GM19397 (cell line): ENCODE measurements around the gene ALDH4A1.

Source experiments
- ATAC-seq: cut with Tn5 transposase; IDR thresholded peaks from one replicate; pipeline ENCODE4 v1.9.1; 2021; ENCODE audit warnings: mild to moderate bottlenecking, moderate library complexity; ENCODE audit not compliant: unreplicated experiment

The ALDH4A1 gene

DNA sequence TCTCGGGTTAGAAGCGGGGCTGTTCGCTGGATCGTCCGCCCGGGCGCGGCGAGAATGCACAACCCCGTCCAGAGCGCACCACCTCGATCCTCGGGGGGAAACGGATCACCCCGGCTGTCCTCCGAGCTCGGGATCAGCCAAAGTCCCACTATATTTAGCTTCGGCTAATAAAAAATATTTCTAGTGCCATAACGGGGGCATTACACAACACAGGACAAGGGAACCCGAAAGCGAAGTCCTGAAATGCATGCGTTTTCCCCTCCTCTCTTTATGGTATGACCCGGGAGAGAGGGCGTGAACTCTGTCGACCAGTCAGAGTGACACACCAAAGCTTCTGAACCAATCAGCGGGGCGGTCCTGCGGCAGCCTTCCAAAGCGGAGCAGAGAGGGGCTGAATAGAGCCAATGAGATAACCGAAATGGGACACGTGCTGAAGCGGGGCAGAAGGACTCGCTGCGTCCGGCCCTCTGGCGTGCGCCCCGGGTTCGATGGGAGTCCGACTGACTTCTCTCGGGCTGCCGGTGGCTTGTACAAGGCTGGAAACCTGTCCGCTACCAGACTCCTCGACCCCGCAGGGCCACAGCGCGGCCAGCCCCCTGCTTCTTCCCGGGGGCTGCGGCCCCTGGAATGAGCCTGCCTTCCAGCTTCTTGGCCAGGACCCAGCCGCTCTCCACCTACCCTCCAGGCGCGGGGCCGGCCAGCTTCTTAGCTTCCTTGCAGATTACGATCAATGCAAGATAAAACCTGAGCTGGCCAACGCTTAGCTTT, at the start of gene ALDH4A1:
TSS of gene ALDH4A1 (minus strand) at position 33 of the 768 bp plus-strand sequence. CDS start at position 1, 32 bp downstream.
- ATAC-seq, result peak; percentile 90

GRCh38 chr1:18951818-18952391, 49.5 kb upstream of the ALDH4A1 start:
- ATAC-seq, result no peak

DNA sequence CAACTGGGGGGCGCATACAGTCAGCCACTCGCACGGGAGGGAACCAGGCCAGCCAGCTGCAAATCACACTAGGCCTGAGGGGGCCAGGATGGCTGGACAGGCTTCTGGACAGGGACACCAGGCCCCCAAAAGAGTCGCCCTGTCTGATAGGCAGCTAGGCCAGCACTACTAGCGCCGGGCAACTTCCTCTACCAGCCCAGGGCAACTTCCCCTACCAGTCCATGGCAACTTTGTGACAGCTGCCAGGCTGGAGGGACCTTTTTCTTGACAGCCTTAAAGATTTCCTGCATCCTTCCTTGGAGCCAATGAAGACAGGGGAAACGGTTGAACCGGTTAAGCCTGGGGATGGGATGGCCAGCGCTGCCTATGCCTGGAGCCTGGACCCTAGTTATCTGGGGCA, 49.1 kb upstream of the ALDH4A1 start:
- no peak for ATAC-seq

DNA sequence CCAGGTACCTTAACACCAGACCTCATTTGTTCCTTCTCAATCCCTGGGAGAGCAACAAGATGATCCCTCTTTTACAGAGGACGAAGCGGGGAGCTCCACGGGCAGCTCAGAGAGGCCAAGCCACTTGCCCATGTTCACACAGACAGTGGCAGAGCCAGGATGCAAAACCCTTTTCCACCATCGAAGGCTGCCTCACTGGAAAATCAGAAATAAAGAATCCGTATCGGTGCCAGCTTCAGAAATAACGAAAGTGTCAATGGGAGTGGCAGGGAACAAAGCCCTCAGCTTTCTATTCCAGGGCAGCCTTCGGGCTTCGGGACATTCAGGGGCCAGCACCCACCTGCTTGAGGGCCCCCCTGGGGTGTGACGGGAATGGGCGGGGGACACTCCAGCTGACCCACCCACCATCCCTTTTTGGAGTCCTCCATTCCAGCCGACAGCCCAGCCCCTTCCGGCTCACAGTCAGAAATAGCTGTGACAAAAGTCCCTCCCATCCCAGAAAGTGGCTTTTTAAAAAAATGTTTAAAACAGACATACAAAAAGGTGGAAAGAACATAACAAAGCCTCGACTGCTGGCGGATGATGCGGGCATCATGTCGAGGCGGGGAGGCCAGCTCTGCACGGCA, 48.2 kb upstream of the ALDH4A1 start:
- ATAC-seq, result no peak

GRCh38 chr1:18949686-18950400, 47.5 kb upstream of the ALDH4A1 start:
- no peak for ATAC-seq

DNA sequence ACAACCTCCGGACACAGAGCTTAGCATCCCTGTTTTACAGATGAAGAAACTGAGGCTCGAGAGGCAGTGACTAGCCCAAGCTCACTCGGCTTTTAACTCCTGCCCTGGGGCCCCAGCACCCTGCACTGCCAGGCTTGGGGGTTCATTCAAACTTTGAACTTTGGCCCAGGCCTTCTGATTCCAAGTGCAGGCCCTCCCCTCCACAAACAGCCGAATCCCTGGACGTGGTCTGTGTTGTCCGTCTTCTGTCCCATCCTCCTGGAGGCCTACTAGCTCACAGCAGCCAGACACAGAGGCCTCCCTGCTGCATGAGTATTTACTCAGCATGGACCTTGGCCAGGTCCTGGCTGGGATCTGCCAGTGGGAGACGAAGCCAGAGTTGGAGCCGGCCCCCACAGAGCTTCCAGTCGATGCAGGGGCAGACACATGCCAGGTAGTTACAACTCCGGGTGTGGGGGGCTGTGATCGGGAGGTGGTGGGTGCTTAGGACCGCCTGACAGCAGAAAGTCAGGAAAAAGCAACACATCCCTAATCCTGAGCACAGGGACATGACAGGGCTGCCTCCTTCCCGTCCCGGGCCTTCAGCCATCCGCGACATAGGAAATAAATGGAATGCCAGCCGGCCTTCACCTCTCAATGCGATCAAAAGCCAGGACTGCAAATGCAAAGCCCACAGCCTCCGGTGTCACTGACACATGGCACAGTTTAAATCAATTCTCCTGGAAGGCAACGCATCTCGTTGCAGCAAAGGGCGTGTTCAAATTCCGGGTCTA, 46.7 kb upstream of the ALDH4A1 start:
- ATAC-seq, result no peak

DNA sequence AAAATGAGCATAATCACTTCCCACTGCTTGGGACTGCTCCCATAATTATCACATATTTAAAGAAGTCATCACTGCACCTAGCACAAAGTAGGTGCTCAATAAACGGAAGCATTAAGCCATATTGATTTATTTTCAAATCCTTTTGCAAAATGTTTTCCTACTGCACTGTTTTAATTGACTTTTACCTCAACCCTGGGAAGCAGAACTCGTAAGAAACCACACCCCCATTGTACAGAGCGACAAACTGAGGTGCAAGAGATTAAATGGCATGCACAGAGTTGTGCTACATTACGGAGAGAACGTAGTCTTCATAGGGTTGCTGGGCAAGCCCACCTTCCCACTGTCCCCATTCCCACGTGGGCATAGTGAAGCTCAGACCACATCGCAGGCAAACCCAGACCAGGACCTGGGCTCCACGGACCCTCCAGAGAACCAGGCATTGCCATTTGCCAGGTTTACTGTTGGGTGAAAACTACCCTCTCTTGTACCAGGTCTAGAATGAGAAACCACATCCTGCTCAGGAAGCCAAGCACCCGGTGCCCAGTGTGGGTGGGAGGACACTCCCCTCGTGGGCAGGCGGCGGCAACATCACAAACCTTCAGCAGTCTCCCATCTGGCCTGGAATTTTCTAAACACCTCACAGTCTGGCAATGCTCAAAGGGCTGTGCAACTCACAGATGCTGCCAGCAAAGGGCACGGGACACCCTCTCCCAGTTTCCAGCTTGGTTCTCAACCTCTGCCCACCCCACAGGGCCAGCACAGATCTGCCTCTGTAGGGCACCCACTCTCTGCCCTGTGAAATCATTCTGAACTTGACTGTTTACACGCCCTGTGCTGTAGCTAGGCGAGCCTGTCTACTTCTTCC, 45.9 kb upstream of the ALDH4A1 start:
- ATAC-seq, result no peak

DNA sequence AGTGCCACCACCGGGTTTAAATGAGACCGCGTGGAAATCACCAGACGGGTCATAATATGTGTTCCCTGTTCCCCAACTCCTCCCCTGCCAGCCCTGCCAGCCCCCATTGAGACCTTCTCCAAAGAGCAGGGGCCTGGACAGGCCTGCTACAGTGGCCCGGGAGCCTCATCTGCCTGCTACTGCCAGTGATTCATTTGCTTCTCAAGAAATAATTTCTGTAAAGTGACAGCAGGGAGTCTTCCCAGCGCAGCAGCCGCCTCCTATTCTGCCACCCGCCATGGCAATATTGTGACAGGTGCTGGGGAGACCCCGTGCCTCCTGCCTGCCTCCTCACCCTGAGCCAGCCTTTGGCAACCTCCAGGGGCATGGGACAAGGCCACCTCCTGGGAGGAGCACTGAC, 45.2 kb upstream of the ALDH4A1 start:
- no peak for ATAC-seq

- ATAC-seq, result no peak
Measured at GRCh38 chr1:18946550-18947381, 44.4 kb upstream of the ALDH4A1 start.

DNA sequence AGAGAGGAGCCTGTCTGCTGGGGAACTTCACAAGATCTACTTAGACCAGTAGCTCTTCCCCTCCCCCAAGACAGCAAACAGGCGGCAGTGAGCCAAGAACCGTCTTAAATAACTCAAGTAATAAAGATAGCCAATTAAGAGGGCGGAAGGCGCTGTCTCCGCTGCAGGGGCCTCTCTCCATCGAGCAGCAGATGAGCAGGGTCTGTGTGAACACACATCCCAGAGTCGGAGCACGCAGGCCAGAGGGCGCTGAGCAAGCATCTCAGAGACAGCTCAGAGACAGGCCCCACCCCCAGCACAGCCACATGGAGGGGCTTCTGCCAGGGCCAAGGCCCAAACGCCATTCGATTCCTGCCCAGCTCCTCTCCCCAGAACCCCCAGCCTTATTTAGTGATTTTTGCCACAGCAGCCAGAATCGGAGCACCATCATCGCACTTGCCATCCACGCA, 43.1 kb upstream of the ALDH4A1 start:
- no peak for ATAC-seq

DNA sequence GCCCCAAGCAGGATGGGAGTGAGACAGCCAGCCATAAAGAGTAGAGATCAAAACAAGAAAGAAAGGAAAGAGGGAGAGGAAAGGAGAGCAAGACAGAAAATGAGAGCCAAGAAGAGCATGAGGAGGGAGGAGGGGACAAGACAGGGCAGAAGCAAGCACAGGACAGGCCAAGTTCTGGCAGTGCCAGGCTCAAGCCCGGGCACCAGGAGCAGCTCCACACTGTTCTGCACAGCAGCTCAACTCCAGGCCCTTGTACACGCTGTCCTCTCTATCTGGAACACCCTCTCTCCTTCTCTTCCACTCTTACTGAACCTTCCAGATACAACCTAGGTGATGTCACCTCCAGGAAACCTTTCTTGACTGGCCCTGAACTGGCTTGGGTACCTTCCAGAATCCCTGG, 42.5 kb upstream of the ALDH4A1 start:
- no peak for ATAC-seq

DNA sequence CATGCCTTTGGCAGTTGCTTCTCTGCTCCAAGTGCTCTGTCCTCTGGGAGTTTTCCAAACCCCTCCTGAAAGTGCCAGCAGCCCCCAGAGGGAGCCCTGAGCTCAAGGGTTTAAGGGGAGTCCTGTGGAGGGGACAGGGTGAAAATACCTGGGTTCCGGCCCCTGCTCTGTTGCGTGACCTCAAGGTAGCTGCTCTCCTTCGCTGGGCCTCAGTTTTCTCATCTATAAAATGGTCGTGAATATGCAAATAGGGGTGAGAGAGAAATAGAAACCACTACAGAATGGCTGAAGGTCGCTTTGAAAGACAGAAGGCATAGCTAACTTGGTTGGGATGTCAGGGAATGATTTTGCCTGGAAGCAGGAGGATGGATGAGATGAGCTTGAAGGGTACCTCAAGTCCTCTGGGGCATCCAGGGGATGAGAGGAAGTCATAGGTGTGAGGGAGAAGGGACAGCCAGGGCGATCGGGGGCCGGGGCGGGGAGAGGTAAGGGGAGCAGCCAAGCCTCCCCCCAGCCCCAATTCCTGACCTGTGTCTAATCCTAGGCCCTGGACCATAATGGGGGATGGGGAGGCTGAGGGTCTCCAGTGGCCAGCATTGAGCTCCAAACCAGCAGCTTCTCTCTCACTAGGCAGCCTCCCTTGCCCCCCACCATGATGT, 41.7 kb upstream of the ALDH4A1 start:
- ATAC-seq, result no peak

GRCh38 chr1:18943162-18943561, 40.8 kb upstream of the ALDH4A1 start:
- ATAC-seq, result no peak

GRCh38 chr1:18942340-18942739, 40.0 kb upstream of the ALDH4A1 start:
- no peak for ATAC-seq

DNA sequence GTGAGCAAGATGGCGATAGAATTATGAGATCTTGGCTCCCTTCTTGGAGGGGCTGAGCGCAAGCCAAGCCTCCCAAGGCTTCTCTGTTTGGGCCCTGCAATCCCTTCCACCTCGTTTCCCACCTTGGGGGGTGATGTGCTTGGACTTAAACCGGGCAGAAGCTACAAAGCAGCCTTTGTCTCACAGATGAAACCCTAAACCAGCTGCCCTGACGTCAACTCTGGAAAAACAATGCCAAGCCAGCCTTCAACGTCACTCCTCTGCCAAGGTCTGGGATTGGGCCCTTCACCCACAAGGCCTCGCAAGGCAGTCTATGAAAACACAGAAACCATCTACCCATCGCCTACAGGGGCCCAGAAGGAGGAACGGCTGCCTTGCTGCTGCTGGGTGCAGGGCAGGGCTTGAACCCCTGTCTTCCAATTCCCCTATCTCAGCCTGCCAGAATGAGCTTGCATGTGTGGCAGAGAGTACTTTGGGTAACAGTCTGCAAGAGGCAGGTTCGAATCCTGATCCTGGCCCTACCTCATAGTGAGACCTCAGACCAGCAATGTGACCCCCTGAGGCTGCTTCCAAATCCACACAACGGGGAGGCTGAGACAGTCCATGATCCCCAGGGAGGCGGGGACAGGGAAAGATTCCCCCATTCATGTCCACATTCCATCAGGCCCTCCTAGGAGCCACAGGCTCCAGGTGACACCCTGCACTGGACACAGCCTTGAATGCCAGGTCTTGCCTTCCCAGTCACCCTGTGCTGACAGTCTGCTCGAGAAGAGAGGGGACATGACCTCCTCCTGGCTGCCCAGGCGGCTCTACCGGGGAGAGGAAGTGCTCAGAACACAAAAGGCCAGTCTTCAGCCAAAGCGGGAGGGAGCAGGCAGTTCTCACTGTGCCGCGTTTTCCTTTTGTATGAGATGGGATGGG, 39.1 kb upstream of the ALDH4A1 start:
- ATAC-seq, result no peak

- ATAC-seq, result no peak
Measured at GRCh38 chr1:18940303-18941020, 38.1 kb upstream of the ALDH4A1 start.
